Measurements from ENCODE around the gene GNB3.

GRCh38 chr12:6873094-6874014 lies 32.6 kb downstream of the GNB3 start, which contains the start of gene SPSB2:
- no peak for TF ChIP-seq CTCF (conservative IDR thresholded peaks at IDR 0.05; ENCODE audit: low read depth, low read length)
- no peak for TF ChIP-seq EZH2 (IDR thresholded peaks at IDR 0.05; ENCODE audit: borderline replicate concordance, low read depth, low read length, poor library complexity, severe bottlenecking)

All from A673 (cell line).